Activated CD8-positive, alpha-beta memory T cell treated with anti-CD3 and anti-CD28 coated beads, Interleukin-2, amount 50 U/mL, for 24 hours (primary cell): ENCODE measurements around the gene LCLAT1.

Source experiments
- DNase-seq: peaks from one replicate; pipeline ENCODE4 v3.0.0-alpha.2; 2020; ENCODE audit errors: extremely low read depth

The LCLAT1 gene

DNA sequence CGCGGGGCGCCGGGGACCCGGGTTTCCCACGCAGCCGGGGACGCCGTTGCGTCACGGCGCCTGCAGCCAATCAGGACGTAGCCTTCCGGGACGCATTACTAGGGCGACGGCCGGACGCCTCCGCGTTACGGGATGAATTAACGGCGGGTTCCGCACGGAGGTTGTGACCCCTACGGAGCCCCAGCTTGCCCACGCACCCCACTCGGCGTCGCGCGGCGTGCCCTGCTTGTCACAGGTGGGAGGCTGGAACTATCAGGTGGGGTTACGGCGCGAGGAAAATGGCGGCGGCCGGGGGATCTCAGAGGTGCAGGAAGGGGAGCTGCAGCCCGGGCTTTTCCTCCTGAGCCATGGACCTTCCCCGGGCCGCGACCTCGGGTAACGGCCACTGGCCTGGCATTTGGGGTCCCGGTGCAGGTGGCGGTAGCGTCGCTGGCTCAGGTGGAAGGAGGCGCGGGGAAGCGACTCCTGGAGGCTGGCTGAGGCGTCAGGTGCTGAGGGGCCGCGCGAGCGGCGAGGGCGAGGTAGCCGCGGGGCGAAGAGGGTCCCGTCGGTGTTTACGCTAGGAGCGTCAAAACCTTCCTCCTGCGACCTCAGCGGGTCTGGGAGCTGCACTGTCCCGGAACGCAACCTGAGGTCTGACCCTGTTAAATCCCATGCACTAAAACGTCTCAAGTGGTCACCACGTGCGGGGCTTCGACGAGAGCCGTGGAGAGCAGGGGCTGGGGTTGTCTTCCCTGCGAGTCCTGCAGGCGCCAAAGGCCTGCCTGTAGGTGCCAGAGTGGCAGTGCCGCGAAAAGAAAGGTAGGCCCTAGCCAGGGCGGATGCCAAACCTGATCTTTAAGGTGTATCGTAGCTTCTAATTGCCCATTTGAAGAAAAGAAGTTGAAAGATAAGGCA, at the start of gene LCLAT1:
Gene LCLAT1 (plus strand): TSS at position 98 of the 897 bp plus-strand sequence. CDS start 78,345 bp downstream, outside the sequence.
- peak; percentile 72 for DNase-seq

- DNase-seq, result no peak
These were observed 48.8 kb upstream of the LCLAT1 start for GRCh38 chr2:30398084-30398873.

DNA sequence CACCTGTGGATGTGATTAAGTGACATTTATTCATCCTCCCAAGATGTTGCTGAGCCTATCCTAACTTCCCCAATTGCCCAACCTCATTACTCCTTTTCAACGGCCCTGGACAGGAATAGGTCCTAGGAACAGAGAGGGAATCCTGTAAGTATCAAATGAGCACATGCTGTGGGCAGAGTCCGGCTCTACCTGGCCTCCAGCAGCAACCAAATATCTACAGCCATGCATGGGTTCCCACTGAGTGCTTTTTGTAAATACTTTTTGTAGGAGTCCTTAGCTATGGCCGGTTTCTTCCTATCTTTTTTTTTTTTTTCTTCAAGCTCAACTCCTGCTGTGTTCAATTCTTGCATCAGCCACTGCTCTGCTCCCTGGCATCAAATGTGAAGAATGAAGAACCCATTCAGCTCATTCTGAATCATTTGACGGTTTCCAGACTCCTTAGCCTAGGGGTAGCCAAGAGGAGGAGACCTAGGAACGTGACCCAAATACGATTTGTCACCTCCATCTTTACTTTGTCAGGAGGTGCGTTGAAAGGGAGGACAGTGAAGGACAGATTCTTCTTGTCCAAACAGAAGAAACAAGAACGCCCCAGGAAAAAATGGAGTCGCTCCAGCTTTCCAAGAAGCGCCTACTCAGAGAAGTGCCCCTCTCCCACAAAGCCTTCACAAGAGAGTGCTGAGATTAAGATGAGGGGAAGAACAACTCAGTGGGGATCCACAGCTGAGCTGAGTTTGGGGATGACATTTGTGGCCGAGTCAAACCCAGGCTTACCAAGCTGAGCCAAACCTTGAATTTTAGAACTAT, 46.7 kb upstream of the LCLAT1 start:
- DNase-seq, result no peak

- DNase-seq, result no peak
These were observed 44.4 kb upstream of the LCLAT1 start for GRCh38 chr2:30402441-30403182.

DNA sequence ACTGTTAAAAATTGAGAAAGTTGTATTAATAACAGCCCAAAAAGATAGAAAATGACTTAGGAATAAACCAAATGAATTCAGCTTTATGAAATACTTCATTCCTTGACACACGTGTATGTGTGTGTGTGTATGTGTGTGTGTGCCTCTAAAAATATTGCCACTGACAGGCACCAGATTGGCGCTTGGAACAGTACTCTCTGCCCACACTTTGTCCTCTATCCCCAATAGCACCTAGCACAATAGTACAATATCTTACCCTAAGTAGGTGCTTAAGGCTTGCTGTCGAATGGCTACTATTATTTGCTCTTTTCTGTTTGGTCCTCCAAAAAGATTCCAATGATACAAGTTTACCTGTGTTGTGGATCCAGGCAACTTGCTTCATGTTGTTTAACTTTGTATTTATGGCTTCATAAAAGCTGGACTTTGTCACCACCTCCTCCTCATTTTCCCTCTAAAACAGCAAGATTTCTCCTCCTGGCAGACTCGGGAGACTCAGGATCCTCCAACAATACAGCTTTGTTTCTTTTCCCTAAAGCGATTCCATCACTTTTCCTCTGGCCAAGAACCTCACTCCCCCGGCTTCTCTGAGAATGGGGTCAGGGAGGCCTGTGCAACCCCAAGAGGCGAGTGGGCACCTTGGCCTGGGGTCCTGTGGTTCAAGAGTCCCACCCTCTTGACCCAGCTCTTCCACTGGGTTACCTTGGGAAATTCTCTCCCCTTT, 43.3 kb upstream of the LCLAT1 start:
- no peak for DNase-seq

- no peak for DNase-seq
These were observed 42.5 kb upstream of the LCLAT1 start for GRCh38 chr2:30404319-30405259.

DNA sequence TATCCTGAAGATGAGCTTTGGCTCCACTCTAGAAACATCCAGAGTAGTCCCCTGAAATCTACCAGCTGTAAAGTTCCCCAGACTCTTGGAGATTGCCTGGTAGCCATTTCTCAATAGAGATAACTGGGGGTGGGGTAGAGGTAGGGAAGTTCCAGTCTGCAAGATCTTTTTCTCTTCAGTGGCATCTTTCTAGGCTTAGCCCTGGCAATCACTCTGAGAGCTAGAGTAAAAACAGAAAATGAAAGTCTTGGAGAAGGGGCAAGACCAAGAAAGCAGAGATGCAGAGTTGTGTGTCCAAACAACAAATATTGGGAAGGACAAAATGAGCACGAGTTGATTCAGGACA, 41.8 kb upstream of the LCLAT1 start:
- DNase-seq, result no peak

DNA sequence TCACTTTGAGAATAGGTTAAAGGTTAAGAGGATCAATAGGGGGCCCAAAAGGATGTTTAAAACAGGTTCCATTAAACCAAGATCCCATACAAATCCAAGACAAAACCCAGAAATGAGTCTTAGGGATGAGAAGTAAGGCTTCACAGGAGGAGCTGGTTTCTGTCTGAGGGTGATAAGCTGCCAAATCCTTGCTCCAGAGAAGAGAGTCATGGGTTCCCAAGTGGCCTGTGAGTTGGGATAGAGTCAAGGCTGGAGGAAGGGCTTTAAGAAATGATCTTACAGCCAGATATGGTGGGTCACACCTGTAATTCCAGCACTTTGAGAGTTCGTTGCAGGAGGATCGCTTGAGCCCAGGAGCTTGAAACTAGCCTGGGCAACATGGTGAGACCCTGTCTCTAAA, 40.2 kb upstream of the LCLAT1 start:
- no peak for DNase-seq

- DNase-seq, result no peak
These were observed 38.1 kb upstream of the LCLAT1 start for GRCh38 chr2:30408961-30409387.

- no peak for DNase-seq
These were observed 36.8 kb upstream of the LCLAT1 start for GRCh38 chr2:30410217-30410616.

GRCh38 chr2:30412047-30412683, 34.9 kb upstream of the LCLAT1 start:
- DNase-seq, result no peak

DNA sequence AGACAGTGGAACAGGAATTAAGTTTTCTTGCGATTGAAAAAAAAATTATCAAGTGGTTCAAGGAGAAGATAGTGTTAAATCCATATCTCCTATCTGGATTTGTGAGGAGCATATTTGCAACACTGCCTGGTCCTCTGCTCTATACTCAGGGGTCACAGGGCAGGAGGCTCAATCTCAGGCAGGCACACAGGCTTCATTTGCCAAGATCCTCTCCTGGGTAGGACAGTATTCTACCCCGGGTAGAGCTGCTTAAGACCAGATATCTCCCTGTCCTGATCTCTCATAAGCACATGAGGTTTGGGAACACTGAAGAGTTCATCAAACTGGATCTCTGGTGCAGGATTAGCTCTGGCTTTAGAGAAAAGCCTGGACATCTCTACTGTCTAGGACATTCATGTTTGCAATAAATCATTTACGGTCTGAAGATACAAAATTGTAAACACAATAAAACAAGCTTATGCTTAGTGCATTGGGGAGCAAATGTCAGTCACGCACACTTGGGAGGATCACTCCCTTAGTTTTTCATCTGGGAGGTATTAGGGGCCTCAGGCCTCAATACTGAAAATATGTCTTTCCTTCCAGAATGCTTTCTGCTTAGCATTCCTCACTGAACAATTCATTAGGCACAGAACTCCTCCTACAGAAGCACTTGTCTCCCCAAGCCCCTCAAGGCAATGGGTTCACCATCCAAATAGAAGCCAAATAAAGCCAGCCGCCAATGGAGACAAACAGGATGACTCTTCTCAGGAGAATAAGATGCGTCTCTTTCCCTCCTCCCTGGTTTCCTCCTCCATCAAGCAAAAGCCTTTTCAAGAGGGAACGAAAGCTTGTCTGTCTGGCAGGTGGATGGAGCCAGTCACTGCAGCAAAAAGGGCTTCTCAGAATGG, 34.1 kb upstream of the LCLAT1 start:
- no peak for DNase-seq

GRCh38 chr2:30414961-30415360, 32.1 kb upstream of the LCLAT1 start:
- DNase-seq, result no peak

GRCh38 chr2:30417253-30417652, 29.8 kb upstream of the LCLAT1 start:
- DNase-seq, result no peak

GRCh38 chr2:30421026-30421603, 25.9 kb upstream of the LCLAT1 start:
- no peak for DNase-seq

GRCh38 chr2:30421604-30422443, 25.2 kb upstream of the LCLAT1 start:
- no peak for DNase-seq
